Osteoblast (primary cell): ENCODE results near the gene CCDC102A. TPM values are rescaled to one million over a fixed set of nuclear protein-coding genes. Genes with fewer than 3 reads are reported as not detected.
A peak's percentile ranks its signal among the peaks of the same experiment; 100 is the strongest.

Experiments
- DNase-seq: peaks from one replicate; pipeline ENCODE4 v3.0.0; 2011; ENCODE audit warnings: low spot score, mixed read lengths; ENCODE audit not compliant: insufficient read length; ENCODE audit errors: missing footprints
- H2AFZ ChIP-seq: 2 replicates; pipeline ENCODE4 v1.6.0; 2011; ENCODE audit warnings: mild to moderate bottlenecking, low read length
- H3K27ac ChIP-seq: 2 replicates; pipeline ENCODE4 v1.5.1; 2011; ENCODE audit warnings: mild to moderate bottlenecking, low read depth, low read length, moderate library complexity
- H3K27me3 ChIP-seq: 2 replicates; pipeline ENCODE4 v1.6.0; 2012; ENCODE audit warnings: mild to moderate bottlenecking, control low read depth, inconsistent platforms, low read length, moderate library complexity; ENCODE audit not compliant: insufficient read depth
- H3K36me3 ChIP-seq: 2 replicates; pipeline ENCODE4 v1.5.1; 2011; ENCODE audit warnings: mild to moderate bottlenecking, low read length, control low read depth, moderate library complexity; ENCODE audit not compliant: insufficient read depth
- H3K4me1 ChIP-seq: 2 replicates; pipeline ENCODE4 v1.5.1; 2011; ENCODE audit warnings: mild to moderate bottlenecking, low read length, control low read depth, moderate library complexity; ENCODE audit not compliant: insufficient read depth
- H3K4me2 ChIP-seq: 2 replicates; pipeline ENCODE4 v1.6.0; 2011; ENCODE audit warnings: mild to moderate bottlenecking, low read length; ENCODE audit not compliant: insufficient read depth
- H3K4me3 ChIP-seq: fragments of 200-600 bp; sonication (generic); 3 replicates; pipeline ENCODE4 v1.5.1; 2012; ENCODE audit warnings: mild to moderate bottlenecking, low read length, inconsistent platforms; ENCODE audit not compliant: insufficient read depth
- H3K79me2 ChIP-seq: 2 replicates; pipeline ENCODE4 v1.6.0; 2012; ENCODE audit warnings: mild to moderate bottlenecking, low read length, control low read depth, inconsistent platforms; ENCODE audit not compliant: insufficient read depth
- H3K9me3 ChIP-seq: 2 replicates; pipeline ENCODE4 v1.5.1; 2011; ENCODE audit warnings: low read depth, low read length, control low read depth
- H4K20me1 ChIP-seq: 2 replicates; pipeline ENCODE4 v1.6.0; 2012; ENCODE audit warnings: mild to moderate bottlenecking, low read length, control low read depth; ENCODE audit not compliant: insufficient read depth
- total RNA-seq: library from RNA; depleted of rRNA; stranded (reverse); fragments of >200 nt; gene quantifications from 2 replicates; pipeline ENCODE4 v1.2.3, GENCODE V29; 2012
- TF ChIP-seq, protein P1 (sequence below): IDR thresholded peaks from 2 replicates; pipeline ENCODE4 v1.5.1; 2011; ENCODE audit warnings: mild to moderate bottlenecking, low read depth, low read length, moderate library complexity; ENCODE audit errors: extremely low read depth

CCDC102A gene
- total RNA-seq: 9.8 and 10.6 TPM in 2 replicates

GRCh38 chr16:57536306-57537193 is at the start of gene CCDC102A:
TSS of gene CCDC102A (minus strand) at chr16:57536571. CDS start at chr16:57529177, 7,394 bp downstream.
- Histone ChIP-seq H3K27me3 (peaks cover 24% of the 10 kb centered on the region), H3K9me3 (no peaks in the 10 kb centered on the region), H4K20me1 (peaks cover 2% of the 10 kb centered on the region), H3K79me2 (peaks cover 8% of the 10 kb centered on the region), H3K4me1 (peaks cover 13% of the 10 kb centered on the region), H3K4me2 (peak within 1 kb of the TSS; percentile 94), H3K27ac (peak within 1 kb of the TSS; percentile 33), H2AFZ (peak within 1 kb of the TSS; percentile 91), H3K4me3 (peak within 1 kb of the TSS; percentile 92), H3K36me3 (no peaks in the 10 kb centered on the region)
- peak; percentile 64 for DNase-seq
- TF ChIP-seq, protein P1, sequence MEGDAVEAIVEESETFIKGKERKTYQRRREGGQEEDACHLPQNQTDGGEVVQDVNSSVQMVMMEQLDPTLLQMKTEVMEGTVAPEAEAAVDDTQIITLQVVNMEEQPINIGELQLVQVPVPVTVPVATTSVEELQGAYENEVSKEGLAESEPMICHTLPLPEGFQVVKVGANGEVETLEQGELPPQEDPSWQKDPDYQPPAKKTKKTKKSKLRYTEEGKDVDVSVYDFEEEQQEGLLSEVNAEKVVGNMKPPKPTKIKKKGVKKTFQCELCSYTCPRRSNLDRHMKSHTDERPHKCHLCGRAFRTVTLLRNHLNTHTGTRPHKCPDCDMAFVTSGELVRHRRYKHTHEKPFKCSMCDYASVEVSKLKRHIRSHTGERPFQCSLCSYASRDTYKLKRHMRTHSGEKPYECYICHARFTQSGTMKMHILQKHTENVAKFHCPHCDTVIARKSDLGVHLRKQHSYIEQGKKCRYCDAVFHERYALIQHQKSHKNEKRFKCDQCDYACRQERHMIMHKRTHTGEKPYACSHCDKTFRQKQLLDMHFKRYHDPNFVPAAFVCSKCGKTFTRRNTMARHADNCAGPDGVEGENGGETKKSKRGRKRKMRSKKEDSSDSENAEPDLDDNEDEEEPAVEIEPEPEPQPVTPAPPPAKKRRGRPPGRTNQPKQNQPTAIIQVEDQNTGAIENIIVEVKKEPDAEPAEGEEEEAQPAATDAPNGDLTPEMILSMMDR: no peak

DNA sequence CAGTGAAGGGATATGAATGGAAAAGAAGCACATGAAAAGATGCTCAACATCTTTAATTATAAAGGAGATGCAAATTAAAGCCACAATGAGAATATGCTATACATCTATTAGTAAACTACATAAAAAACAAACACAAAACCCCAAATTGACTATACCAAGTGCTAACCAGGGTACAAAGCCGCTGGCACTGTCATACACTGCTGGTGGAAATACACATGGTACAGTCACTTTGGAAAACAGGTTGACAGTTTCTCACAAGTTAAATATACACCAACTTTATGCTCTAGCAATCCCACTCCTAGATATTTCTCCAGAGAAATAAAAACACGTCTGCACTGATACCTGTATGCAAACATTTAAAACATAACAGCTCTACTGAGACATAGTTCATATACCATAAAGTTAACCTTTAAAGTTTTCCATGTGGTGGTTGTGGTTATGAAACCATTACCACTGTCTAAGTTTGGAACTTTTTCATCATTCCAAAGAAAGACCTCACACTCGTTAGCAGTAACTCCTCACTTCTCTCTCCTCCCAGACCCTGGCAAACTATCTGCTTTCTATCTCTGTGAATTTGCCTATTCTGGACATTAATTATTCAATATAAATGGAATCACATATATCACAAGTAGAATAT is 48.8 kb upstream of the CCDC102A start:
- Histone ChIP-seq H3K9me3 (no peaks in the 10 kb centered on the region), H3K79me2 (no peaks in the 10 kb centered on the region), H3K4me1 (no peaks in the 10 kb centered on the region), H2AFZ (no peak overlapping the region), H3K4me2 (no peak overlapping the region), H3K27me3 (peaks cover 23% of the 10 kb centered on the region), H4K20me1 (no peaks in the 10 kb centered on the region), H3K36me3 (no peaks in the 10 kb centered on the region), H3K27ac (no peak overlapping the region), H3K4me3 (no peak overlapping the region)
- TF ChIP-seq, protein P1: no peak
- no peak for DNase-seq

DNA sequence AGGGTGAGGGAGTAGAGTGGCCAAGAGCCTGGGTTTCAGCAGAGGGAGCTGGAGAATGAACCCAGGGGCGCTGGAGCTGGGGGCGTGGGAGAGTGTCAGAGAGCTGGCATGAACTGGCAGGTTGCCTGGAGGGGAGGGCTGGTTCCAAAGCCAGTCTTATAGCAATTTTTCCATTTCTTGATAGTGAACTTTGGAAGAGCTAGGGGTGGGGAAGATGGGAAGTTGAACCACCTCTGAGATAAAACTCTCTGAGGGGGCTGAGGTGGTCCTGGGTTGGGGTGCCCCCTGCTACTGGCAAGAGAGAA is 42.9 kb upstream of the CCDC102A start:
- Histone ChIP-seq H3K4me2 (no peak overlapping the region), H3K27me3 (peaks cover 30% of the 10 kb centered on the region), H2AFZ (no peak overlapping the region), H3K27ac (no peak overlapping the region), H3K4me3 (no peak overlapping the region), H3K36me3 (no peaks in the 10 kb centered on the region), H3K4me1 (no peaks in the 10 kb centered on the region), H4K20me1 (no peaks in the 10 kb centered on the region), H3K9me3 (no peaks in the 10 kb centered on the region), H3K79me2 (no peaks in the 10 kb centered on the region)
- TF ChIP-seq, protein P1: no peak
- DNase-seq: no peak
